ENCODE data around the gene BTG2.
A peak's percentile ranks its signal among the peaks of the same experiment; 100 is the strongest.

BTG2 gene

DNA sequence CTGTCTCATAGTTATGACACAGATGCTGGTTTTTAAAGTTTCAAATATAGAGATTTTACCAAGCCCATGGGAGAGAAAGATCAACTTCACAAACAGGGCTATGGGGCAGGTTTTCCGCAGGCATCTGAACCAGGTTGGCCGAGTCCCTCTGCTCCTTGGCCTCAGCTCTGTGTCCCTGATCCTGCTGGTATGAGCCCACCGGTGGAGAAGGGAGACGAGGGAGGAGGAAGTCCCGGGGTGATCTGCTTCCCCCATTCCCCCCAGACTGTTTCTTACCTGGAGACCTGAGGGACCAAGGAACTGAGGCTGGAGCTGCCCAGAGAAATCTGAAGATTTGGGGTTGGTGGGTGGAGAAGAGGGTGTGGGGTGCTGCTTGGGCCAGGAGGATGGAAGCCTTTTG lies 28.9 kb upstream of the BTG2 start:
- no peak for DNase-seq (ENCODE audit: low read depth, low spot score)

DNA sequence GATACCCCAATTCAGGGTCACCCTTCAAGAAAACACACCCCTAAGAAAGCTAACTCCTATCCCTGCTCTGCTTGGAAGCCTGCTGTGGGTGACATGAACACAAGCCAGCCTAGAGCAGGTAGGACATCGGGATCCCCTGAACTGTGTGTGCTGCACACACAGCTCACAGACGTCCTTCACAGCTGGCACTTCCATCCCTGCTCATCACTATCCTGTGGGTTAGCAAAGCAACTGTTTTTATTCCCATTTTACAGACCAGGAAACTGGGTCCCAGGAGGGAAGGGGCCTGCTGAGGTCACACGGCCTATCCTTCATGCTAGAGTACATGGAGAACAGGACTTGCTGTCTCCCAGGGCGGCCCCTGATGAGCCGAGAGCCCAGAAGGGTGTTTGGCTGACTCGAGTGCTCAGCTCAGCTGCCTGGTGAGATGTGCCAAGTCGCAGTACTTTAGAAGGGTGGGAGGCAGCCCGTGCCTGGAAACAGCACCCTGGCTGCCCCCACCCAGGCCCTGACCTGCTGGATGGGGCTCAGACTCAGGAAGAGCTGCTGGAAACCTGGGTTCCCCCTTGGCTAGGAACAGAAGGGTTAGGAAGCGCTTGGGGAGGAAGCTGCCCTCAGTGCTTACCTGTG lies 28.3 kb upstream of the BTG2 start:
- no peak for DNase-seq (ENCODE audit: low read depth, low spot score)

DNA sequence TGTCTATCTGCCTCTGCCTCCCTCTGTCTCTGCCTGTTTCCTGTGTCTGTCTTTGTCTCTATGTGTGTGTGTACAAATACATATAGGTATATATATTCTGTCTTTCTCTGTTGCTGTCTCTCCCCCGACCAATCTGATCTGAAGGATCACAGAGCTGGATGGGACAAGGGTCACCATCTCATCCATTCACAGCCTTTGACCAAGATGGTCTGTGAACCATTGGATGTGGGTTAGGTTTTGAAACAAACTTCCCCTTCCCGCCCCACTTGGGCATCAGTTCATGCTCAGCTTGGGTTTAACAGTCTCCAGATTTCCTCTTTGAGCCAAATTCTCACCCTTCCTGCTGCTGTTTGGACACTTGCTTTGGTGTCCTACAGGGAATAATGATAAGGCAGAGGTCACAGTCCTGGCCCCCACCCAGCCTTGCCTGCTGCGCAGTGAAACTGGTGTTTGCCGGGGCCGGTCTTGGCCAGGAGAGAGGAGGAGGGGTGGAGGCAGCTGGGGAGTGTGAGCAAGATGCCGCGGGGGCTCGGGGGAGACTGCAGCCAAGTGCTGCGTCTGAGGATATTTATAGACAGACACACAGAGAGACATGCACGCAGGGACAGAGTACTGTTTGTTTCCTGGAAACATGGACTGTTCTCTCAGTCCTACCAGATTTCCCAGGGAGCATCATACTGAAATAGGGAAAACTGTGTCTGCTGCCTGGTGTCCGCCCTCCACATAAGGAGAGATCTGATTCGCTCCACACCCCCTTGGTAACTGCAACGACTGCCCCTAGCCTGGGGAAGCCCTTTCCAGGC lies 27.0 kb upstream of the BTG2 start:
- DNase-seq (ENCODE audit: low read depth, low spot score): no peak

GRCh38 chr1:203278885-203279406 lies 26.4 kb upstream of the BTG2 start:
- DNase-seq (ENCODE audit: low read depth, low spot score): no peak

DNA sequence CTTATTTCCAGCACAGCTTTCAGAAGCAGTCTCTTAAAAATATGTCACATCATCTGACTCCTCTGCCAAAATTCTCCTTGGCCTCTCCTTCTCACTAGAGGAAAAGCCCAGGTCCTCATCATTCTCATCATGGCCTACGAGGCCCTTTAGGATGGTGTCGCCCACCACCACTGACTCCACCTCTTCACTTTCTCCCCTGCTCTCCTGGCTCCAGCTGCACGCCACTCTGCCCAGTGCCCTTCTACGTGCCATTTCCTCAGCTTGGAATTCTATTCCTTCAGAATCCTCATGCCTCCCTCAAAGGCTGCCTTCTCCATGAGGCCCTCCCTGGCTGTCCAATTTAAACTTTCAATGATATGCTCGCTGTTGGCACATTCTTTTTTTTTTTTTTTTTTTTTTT lies 25.3 kb upstream of the BTG2 start:
- DNase-seq (ENCODE audit: low read depth, low spot score): no peak

GRCh38 chr1:203281033-203281432 lies 24.3 kb upstream of the BTG2 start:
- DNase-seq (ENCODE audit: low read depth, low spot score): no peak

GRCh38 chr1:203281851-203282661 lies 23.3 kb upstream of the BTG2 start:
- DNase-seq (ENCODE audit: low read depth, low spot score): no peak

DNA sequence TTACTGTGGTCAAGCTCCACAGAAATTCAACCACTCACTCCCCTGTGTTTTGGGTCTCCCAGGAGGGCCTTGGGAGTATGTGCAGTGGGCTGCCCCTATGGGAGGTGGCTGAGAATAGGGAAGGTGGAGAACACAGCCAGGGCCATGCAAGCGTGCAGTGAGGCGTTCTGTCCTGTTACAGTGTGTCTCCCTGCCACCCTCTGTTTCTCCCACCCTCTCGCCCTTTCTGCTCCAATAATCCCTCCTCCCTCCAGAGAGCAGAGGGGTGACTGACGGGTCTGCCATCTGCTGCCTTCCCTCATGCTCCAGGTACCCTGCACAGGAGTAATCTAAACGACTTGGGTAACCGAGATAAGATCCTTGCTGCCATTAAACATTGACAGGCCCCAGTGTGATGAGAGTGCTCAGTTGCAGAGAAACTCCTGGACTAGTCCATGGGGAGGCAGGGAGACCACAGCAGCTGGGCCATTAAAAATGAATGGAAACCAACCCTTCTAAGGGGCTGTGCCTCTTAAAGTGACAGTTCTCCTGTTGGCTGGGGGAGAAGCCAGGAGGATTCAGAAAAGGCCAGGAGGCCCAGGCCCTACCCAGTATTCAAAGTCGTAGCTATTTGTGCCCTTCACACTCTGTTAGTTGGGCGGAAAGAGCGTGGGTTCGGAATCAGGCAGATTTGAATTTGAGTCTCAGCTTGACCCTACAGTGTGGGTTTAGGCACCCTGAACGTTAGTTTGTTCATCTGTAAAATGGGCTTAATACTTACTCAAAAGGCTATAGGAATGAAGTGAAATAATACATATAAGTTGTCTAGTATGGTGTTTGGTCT lies 22.4 kb upstream of the BTG2 start:
- DNase-seq (ENCODE audit: low read depth, low spot score): no peak

GRCh38 chr1:203283597-203283996 lies 21.7 kb upstream of the BTG2 start:
- no peak for DNase-seq (ENCODE audit: low read depth, low spot score)

- DNase-seq (ENCODE audit: low read depth, low spot score): no peak
These were observed 20.8 kb upstream of the BTG2 start for GRCh38 chr1:203284411-203285123.

GRCh38 chr1:203286161-203286984 lies 18.9 kb upstream of the BTG2 start:
- DNase-seq (ENCODE audit: low read depth, low spot score): no peak

- DNase-seq (ENCODE audit: low read depth, low spot score): no peak
These were observed 18.0 kb upstream of the BTG2 start for GRCh38 chr1:203287109-203287893.

DNA sequence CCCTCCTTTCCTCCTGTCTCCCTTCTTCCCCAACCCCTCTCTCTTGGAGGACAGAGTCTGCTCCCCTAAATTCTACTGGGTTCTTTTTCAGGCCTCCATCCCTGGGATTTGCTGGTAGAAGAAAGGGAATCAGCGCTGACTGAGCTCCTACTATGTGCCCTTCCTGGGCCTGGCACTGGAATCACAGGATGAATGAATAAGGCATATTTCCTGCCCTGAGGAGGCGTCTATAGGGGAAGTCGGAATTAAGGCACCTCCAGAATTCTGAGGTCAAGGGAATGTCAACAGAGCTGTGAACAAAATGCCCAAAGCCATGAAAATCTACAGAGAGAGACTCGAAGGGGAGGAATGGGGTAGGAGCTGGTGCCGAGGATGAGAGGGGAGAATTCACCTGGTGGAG lies 17.4 kb upstream of the BTG2 start:
- no peak for DNase-seq (ENCODE audit: low read depth, low spot score)

DNA sequence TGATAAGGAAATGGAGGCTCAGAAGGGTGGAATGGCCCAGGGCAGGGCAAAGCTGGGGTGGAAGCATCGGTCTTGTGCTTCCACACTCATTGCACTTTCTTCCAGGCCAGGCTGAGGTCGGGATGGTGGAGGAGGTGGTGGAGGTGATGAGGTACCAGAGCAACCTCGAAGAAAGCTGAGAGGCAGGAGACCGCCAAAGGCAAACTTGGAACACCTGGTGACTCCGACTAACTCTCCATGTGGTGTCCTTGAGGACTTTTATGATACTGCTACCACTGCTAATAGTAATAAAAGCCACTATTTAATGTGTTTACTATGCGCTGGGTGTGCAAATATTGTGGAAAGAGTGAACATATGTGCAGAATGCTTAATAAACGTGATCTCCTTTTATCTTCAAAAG lies 16.9 kb upstream of the BTG2 start:
- DNase-seq (ENCODE audit: low read depth, low spot score): no peak

- DNase-seq (ENCODE audit: low read depth, low spot score): peak; percentile 84
These were observed 15.9 kb upstream of the BTG2 start for GRCh38 chr1:203289281-203289981.

GRCh38 chr1:203289982-203290260 lies 15.4 kb upstream of the BTG2 start:
- no peak for DNase-seq (ENCODE audit: low read depth, low spot score)

DNA sequence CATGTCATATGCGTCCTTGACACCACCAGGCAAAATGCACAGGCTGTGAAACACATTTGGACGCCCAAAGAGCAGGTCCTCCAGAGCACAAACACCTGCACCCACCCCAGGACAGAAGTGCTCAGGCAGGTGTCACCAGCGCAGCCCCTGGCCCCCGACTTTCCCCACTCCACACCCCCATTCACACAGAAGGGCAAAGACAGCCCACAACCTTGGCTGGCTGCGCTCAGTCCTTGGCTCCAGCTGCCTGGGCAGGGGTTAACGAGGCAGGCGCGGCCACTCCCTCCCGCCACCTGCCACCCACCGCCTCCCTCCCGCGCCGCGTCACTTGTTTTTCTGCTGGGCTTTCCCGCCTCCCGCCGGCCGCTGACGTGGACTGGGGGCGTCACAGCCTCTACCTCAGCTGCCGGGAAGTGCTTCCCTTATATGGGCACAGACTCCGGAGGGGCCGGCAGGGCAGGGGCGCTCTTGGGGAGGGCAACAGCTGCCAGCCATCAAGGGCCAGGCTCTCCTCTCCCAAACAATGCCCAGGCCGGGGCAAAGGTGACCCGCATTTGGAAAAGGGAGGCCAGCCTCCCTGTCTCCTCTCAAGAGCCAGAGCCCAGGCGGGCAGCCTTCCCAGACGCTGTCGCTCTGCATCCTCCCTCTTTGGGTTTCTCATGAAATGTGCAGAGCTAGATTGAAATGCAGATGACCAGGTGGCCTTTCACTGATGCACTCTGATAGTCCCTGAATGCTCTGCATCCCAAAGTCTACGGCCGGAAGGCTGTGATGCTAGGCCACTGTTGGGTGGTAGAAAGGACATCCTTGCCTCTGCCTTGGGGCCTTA lies 14.8 kb upstream of the BTG2 start:
- peak; percentile 96 for DNase-seq (ENCODE audit: low read depth, low spot score)

Measured in activated naive CD8-positive, alpha-beta T cell treated with anti-CD3 and anti-CD28 coated beads, Interleukin-2, amount 50 U/mL, for 16 hours (primary cell).